Lung (tissue), 12 donors: ENCODE measurements around the gene SLC25A45. TPM values are rescaled to one million over a fixed set of nuclear protein-coding genes. Genes with fewer than 3 reads are reported as not detected.

Experiments used
- ATAC-seq: fragments of 200-7000 bp; cut with Tn5 transposase; one replicate; pipeline ENCODE4 v1.9.1; 2020; ENCODE audit warnings: moderate number of reproducible peaks; ENCODE audit not compliant: insufficient read depth, low FRiP score
- DNase-seq, 3 donors: peaks; one replicate each; pipeline ENCODE4 v3.0.0-alpha.2; 2013 to 2017
- H3K27ac ChIP-seq, 2 donors: one replicate each; pipeline ENCODE4 v1.5.1; 2013; ENCODE audit warnings: mild to moderate bottlenecking in 2 of 2, moderate library complexity in 2 of 2, control low read depth in 1 of 2, inconsistent platforms in 1 of 2, low read depth in 1 of 2, low read length in 1 of 2
- H3K27me3 ChIP-seq, 3 donors: one replicate each; pipeline ENCODE4 v1.5.1; 2013; ENCODE audit warnings: low read length in 2 of 3; ENCODE audit not compliant: control insufficient read depth in 3 of 3, insufficient read depth in 3 of 3
- H3K36me3 ChIP-seq, 4 donors: one replicate each; pipeline ENCODE4 v1.5.1; 2013; ENCODE audit warnings: low read length in 4 of 4, mild to moderate bottlenecking in 1 of 4, moderate library complexity in 1 of 4; ENCODE audit not compliant: control insufficient read depth in 4 of 4, insufficient read depth in 4 of 4
- H3K4me1 ChIP-seq, 5 donors: one replicate each; pipeline ENCODE4 v1.5.1; 2013; ENCODE audit warnings: low read length in 5 of 5, mild to moderate bottlenecking in 2 of 5, moderate library complexity in 1 of 5; ENCODE audit not compliant: control insufficient read depth in 5 of 5, insufficient read depth in 5 of 5
- H3K4me3 ChIP-seq: one replicate; pipeline ENCODE4 v1.5.1; 2013; ENCODE audit warnings: mild to moderate bottlenecking, control low read depth, moderate library complexity
- H3K9ac ChIP-seq, 2 donors: one replicate each; pipeline ENCODE4 v1.5.1; 2013; ENCODE audit warnings: low read length in 2 of 2, control low read depth in 1 of 2; ENCODE audit not compliant: insufficient read depth in 1 of 2
- H3K9me3 ChIP-seq, 4 donors: one replicate each; pipeline ENCODE4 v1.5.1; 2013; ENCODE audit warnings: low read length in 3 of 4, mild to moderate bottlenecking in 1 of 4, moderate library complexity in 1 of 4; ENCODE audit not compliant: control insufficient read depth in 4 of 4, insufficient read depth in 3 of 4
- WGBS, 2 donors: extraction: QIAGEN DNeasy Blood & Tissue Kit; methylation state at CpG; one replicate each; pipeline ENCODE4 v1.1.7; 2013; 5-methylcytosine and 5-hydroxymethylcytosine counted together
- polyA plus RNA-seq, 2 donors: library from polyadenylated mRNA; stranded (reverse); fragments of 200-250 nt; gene quantifications; one replicate each; pipeline ENCODE4 v1.2.1, GENCODE V29; 2013
- total RNA-seq, 2 donors: library from RNA; depleted of rRNA in 1 of 2; stranded (reverse); fragments of >200 nt in 1 of 2; gene quantifications; one replicate each; pipeline ENCODE4 v1.2.1, GENCODE V29; 2014 to 2021
- TF ChIP-seq, protein P1 (sequence below): IDR thresholded peaks from 2 replicates; pipeline ENCODE4 v1.5.1; 2012; ENCODE audit warnings: mild to moderate bottlenecking; ENCODE audit errors: control extremely low read depth, extremely low read depth
- donor health status: control.
- donor health status: control.
- donor health status: Bipolar disorder and iron deficiency.
- donor health status: healthy.
- donor health status: DM: yes; HTN: yes; CAD: no.

Gene SLC25A45
- total and polyA plus RNA-seq, 4 donors: 5.5 to 15.6 (median 8.1) TPM

DNA sequence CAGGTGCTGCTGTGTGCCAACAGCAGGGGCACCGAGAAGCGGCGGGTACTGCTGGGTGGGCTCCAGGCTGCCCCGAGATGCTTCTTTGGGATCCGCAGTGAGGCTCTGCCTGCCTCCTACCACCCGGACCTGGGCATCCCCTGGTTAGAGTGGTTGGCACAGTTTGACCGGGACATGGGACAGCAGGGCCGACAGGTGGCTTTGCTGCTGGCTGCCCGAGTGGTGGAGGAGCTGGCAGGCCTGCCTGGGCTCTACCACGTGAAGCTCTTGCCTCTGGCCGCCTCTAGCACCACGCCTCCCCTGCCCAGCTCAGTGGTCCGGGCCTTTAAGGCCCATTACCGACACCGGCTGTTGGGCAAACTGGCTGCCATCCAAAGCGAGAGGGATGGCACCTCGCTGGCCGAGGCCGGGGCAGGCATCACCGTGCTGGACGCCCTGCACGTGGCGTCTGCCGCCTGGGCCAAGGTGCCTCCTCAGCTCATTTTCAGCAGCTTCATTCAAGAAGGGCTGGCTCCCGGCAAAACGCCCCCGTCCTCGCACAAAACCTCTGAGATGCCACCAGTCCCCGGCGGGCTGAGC is 26.0 kb downstream of the SLC25A45 start:
- no peak overlapping the region for H3K4me3 ChIP-seq
- peaks cover 0 to 13% (median 6%) of the 10 kb centered on the region in 5 donors for H3K4me1 ChIP-seq
- no peak for ATAC-seq
- H3K9ac ChIP-seq: no peak overlapping the region
- peaks cover 0 to 8% (median 8%) of the 10 kb centered on the region in 3 donors for H3K27me3 ChIP-seq
- H3K27ac ChIP-seq: no peak overlapping the region
- 90 to 97% methylated on average over 30 of the region's 30 CpGs for WGBS, 2 donors
- DNase-seq: no peak
- no peaks in the 10 kb centered on the region for H3K9me3 ChIP-seq
- TF ChIP-seq, protein P1, sequence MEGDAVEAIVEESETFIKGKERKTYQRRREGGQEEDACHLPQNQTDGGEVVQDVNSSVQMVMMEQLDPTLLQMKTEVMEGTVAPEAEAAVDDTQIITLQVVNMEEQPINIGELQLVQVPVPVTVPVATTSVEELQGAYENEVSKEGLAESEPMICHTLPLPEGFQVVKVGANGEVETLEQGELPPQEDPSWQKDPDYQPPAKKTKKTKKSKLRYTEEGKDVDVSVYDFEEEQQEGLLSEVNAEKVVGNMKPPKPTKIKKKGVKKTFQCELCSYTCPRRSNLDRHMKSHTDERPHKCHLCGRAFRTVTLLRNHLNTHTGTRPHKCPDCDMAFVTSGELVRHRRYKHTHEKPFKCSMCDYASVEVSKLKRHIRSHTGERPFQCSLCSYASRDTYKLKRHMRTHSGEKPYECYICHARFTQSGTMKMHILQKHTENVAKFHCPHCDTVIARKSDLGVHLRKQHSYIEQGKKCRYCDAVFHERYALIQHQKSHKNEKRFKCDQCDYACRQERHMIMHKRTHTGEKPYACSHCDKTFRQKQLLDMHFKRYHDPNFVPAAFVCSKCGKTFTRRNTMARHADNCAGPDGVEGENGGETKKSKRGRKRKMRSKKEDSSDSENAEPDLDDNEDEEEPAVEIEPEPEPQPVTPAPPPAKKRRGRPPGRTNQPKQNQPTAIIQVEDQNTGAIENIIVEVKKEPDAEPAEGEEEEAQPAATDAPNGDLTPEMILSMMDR: no peak
- peaks cover 0 to 10% (median 5%) of the 10 kb centered on the region in 4 donors for H3K36me3 ChIP-seq

DNA sequence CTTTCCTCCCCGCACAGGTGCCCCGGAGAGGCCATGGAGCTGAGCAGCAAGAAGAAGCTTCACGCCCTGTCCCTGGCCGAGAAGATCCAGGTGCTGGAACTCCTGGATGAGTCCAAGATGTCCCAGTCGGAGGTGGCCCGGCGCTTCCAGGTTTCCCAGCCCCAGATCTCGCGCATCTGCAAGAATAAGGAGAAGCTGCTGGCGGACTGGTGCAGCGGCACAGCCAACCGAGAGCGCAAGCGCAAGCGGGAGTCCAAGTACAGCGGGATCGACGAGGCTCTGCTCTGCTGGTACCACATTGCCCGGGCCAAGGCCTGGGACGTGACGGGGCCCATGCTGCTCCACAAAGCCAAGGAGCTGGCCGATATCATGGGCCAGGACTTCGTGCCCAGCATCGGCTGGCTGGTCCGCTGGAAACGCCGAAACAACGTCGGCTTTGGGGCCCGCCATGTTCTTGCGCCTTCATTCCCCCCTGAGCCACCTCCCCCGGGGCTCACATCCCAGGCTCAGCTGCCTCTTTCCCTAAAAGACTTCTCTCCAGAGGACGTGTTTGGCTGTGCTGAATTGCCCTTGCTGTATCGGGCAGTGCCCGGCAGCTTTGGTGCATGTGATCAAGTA is 26.6 kb downstream of the SLC25A45 start:
- Histone ChIP-seq H3K4me3 (no peak overlapping the region), H3K27ac (no peak overlapping the region), H3K27me3 (peaks cover 0 to 8% (median 8%) of the 10 kb centered on the region in 3 donors), H3K36me3 (peaks cover under 1 to 16% (median 9%) of the 10 kb centered on the region in 4 donors), H3K4me1 (peaks cover 0 to 13% (median 6%) of the 10 kb centered on the region in 5 donors), H3K9me3 (no peaks in the 10 kb centered on the region), H3K9ac (no peak overlapping the region)
- ATAC-seq (no peak), DNase-seq (peak in 2 of 3 donors; percentile 18 to 48)
- TF ChIP-seq, protein P1: no peak
- 40 to 57% methylated on average over 35 of the region's 35 CpGs for WGBS, 2 donors

DNA sequence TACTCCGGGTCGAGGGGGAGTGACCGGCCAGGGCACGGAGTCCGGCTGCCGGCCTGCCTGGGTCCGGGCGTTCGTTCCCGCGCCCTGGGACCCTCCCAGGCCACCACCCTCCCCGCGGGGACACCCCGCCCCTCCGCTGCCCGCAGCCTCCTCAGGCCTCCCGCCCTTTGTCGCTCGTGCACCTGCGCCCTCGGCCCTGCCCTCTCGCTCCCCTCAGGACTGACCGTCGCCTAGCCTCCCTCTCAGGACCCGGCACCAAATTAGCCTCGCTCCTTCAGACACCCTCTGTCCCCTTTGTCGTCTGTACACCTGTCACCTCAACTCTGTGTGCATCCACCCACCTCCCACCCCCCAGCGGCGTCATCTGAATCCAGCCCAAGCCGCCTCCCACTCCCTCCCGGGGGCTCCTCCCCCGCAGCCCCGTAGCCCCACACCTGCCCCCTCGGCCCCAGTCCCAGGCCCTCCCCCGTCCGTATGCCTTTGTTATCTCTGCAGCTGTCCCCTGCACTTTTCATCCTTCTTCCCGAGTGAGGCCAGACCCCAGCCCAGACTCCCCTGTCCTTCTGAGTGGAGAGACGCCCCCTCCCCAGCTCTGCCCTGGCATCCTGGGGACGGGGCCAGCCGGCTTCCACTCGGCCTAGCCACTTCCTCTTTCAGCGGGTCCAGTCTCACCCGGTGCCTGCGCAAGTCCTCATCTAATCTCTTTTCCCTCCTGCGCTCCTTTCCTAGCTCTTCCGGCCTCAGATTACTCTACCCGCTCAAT is 27.3 kb downstream of the SLC25A45 start:
- H3K36me3 ChIP-seq: peaks cover 5 to 20% (median 12%) of the 10 kb centered on the region in 4 donors
- no peak overlapping the region for H3K9ac ChIP-seq
- no peak overlapping the region for H3K27ac ChIP-seq
- ATAC-seq (peak; percentile 7), DNase-seq (peak in 1 of 3 donors; percentile 14)
- 1 to 2% methylated on average over 33 to 47 of the region's 47 CpGs for WGBS, 2 donors
- TF ChIP-seq, protein P1: no peak
- peaks cover 0 to 13% (median 6%) of the 10 kb centered on the region in 5 donors for H3K4me1 ChIP-seq
- H3K27me3 ChIP-seq: peaks cover 0 to 8% (median 8%) of the 10 kb centered on the region in 3 donors
- H3K4me3 ChIP-seq: peak overlapping the region; percentile 43
- no peaks in the 10 kb centered on the region for H3K9me3 ChIP-seq
